Uterus (tissue), 4 donors: ENCODE measurements around the gene INSIG1. TPM values are rescaled to one million over a fixed set of nuclear protein-coding genes. Genes with fewer than 3 reads are reported as not detected.

Experiments used
- DNase-seq, 2 donors: peaks; one replicate each; pipeline ENCODE4 v3.0.0-alpha.2; 2019 to 2020
- H3K27ac ChIP-seq, 2 donors: fragments of 200-600 bp; sonication (generic); 1 replicate in 1 of 2; 2 replicates in 1 of 2; pipeline ENCODE4 v1.5.1; 2016 to 2018
- H3K27me3 ChIP-seq, 2 donors: fragments of 200-600 bp; sonication (generic); one replicate each; pipeline ENCODE4 v1.5.1; 2018 to 2019; ENCODE audit warnings: control low read depth in 1 of 2
- H3K36me3 ChIP-seq, 2 donors: fragments of 200-600 bp; sonication (generic); one replicate each; pipeline ENCODE4 v1.5.1; 2019; ENCODE audit warnings: control low read depth in 1 of 2
- H3K4me1 ChIP-seq, 2 donors: fragments of 200-600 bp; sonication (generic); one replicate each; pipeline ENCODE4 v1.5.1; 2018 to 2019; ENCODE audit warnings: control low read depth in 1 of 2
- H3K4me3 ChIP-seq, 2 donors: fragments of 200-600 bp; sonication (generic); 1 replicate in 1 of 2; 2 replicates in 1 of 2; pipeline ENCODE4 v1.5.1; 2018 to 2019; ENCODE audit warnings: mild to moderate bottlenecking in 1 of 2
- H3K9me3 ChIP-seq, 2 donors: fragments of 200-600 bp; sonication (generic); one replicate each; pipeline ENCODE4 v1.5.1; 2019; ENCODE audit warnings: control low read depth in 1 of 2
- POLR2A ChIP-seq, 2 donors: fragments of 450-650 bp; IDR thresholded peaks; one replicate each; pipeline ENCODE4 v1.6.1; 2016; ENCODE audit warnings: antibody characterized with exemption in 2 of 2, mild to moderate bottlenecking in 1 of 2, moderate library complexity in 1 of 2
- intact Hi-C: fragments of 100-400 bp; cut with DNase I; formaldehyde crosslinking; loops from one replicate; pipeline ENCODE4 v1.15.1; 2023; ENCODE audit warnings: low total_unique reads
- total RNA-seq, 4 donors: library from RNA; depleted of rRNA in 3 of 4; stranded (reverse); fragments of >200 nt in 3 of 4; gene quantifications; one replicate each; pipeline versions ENCODE4 v1.1.0 to v1.2.4, GENCODE V29; 2014 to 2023
- TF ChIP-seq, protein P1 (sequence below), 4 experiments: fragments of 200-600 bp in 2 of 4; fragments of 450-650 bp in 2 of 4; sonication (generic) in 2 of 4; IDR thresholded peaks; one replicate each; pipeline ENCODE4 v1.5.1; 2016 to 2019; ENCODE audit warnings: antibody characterized with exemption in 4 of 4, mild to moderate bottlenecking in 2 of 4, moderate library complexity in 1 of 4
- donor health status: DM: yes; HTN: yes; CAD: no.

Gene INSIG1
- total RNA-seq, 4 donors from 2014 or later: 11.0 to 46.6 (median 22.0) TPM

GRCh38 chr7:155293721-155294510 is 3.8 kb upstream of the INSIG1 start:
- H3K4me3 ChIP-seq: no peak overlapping the region
- intact Hi-C loops: no loop called here
- TF ChIP-seq POLR2A (IDR thresholded peaks at IDR 0.05): no peak
- TF ChIP-seq, protein P1, sequence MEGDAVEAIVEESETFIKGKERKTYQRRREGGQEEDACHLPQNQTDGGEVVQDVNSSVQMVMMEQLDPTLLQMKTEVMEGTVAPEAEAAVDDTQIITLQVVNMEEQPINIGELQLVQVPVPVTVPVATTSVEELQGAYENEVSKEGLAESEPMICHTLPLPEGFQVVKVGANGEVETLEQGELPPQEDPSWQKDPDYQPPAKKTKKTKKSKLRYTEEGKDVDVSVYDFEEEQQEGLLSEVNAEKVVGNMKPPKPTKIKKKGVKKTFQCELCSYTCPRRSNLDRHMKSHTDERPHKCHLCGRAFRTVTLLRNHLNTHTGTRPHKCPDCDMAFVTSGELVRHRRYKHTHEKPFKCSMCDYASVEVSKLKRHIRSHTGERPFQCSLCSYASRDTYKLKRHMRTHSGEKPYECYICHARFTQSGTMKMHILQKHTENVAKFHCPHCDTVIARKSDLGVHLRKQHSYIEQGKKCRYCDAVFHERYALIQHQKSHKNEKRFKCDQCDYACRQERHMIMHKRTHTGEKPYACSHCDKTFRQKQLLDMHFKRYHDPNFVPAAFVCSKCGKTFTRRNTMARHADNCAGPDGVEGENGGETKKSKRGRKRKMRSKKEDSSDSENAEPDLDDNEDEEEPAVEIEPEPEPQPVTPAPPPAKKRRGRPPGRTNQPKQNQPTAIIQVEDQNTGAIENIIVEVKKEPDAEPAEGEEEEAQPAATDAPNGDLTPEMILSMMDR (IDR thresholded peaks at IDR 0.05): no peak
- H3K27ac ChIP-seq: no peak overlapping the region
- no peaks in the 10 kb centered on the region for H3K36me3 ChIP-seq
- no peak for DNase-seq
- H3K4me1 ChIP-seq: no peaks in the 10 kb centered on the region
- no peaks in the 10 kb centered on the region for H3K9me3 ChIP-seq
- H3K27me3 ChIP-seq: no peaks in the 10 kb centered on the region

GRCh38 chr7:155294511-155294778 is 3.2 kb upstream of the INSIG1 start:
- H3K27ac ChIP-seq: no peak overlapping the region
- H3K36me3 ChIP-seq: no peaks in the 10 kb centered on the region
- H3K27me3 ChIP-seq: no peaks in the 10 kb centered on the region
- no peak for DNase-seq
- intact Hi-C loops: no loop called here
- TF ChIP-seq, protein P1 (IDR thresholded peaks at IDR 0.05): no peak
- no peak for TF ChIP-seq POLR2A (IDR thresholded peaks at IDR 0.05)
- no peak overlapping the region for H3K4me3 ChIP-seq
- no peaks in the 10 kb centered on the region for H3K9me3 ChIP-seq
- no peaks in the 10 kb centered on the region for H3K4me1 ChIP-seq

DNA sequence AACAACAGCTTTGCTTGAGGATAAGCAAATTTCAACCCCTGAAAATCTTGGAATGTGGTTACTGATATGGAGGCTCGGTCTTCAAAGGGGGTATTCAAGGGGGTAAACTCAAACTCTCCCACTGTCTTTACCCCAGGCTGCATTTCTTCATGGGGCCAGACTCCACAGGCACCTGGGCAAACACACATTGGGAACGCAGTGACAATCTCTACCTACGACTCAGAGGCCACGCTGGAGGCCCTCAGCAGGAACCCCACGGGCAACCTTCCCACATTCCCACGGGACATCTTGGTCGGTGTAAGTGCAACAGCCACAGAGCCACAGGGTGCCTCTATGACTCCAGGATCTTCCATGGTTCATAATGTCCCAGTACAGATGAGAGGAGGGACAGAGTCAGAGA is 2.2 kb upstream of the INSIG1 start:
- Histone ChIP-seq H3K4me3 (no peak overlapping the region), H3K27me3 (no peaks in the 10 kb centered on the region), H3K4me1 (no peaks in the 10 kb centered on the region), H3K27ac (no peak overlapping the region), H3K36me3 (no peaks in the 10 kb centered on the region), H3K9me3 (no peaks in the 10 kb centered on the region)
- no peak for DNase-seq
- intact Hi-C loops: loop anchor here (5.0 kb wide), 1 partner anchor 368 kb away; no protein-coding TSS in a partner anchor
- no peak for TF ChIP-seq POLR2A (IDR thresholded peaks at IDR 0.05)
- TF ChIP-seq, protein P1 (IDR thresholded peaks at IDR 0.05): no peak

GRCh38 chr7:155296006-155296787 is 1.5 kb upstream of the INSIG1 start:
- Histone ChIP-seq H3K4me3 (no peak overlapping the region), H3K27ac (peak overlapping the region; percentile 88 to 91), H3K36me3 (no peaks in the 10 kb centered on the region), H3K4me1 (no peaks in the 10 kb centered on the region), H3K9me3 (no peaks in the 10 kb centered on the region), H3K27me3 (no peaks in the 10 kb centered on the region)
- TF ChIP-seq POLR2A (IDR thresholded peaks at IDR 0.05): no peak
- TF ChIP-seq, protein P1 (IDR thresholded peaks at IDR 0.05): no peak
- intact Hi-C loops: loop anchor here (5.0 kb wide), 1 partner anchor 369 kb away; no protein-coding TSS in a partner anchor
- DNase-seq: no peak
